Fibroblast of lung (primary cell): ENCODE data around the gene RAB34.
"Not testable (repeated sequence)": the region's sequence is repeated elsewhere in the genome, so short reads cannot be mapped to it uniquely, and the experiment has no call there.

Source experiments
- EZH2 ChIP-seq: IDR thresholded peaks from 2 replicates; pipeline ENCODE4 v1.5.1; 2012; ENCODE audit warnings: low read length, control low read depth, mild to moderate bottlenecking; ENCODE audit errors: missing control alignments
- TF ChIP-seq, protein P1 (sequence below), 2 donors: IDR thresholded peaks in 1 of 2; conservative IDR thresholded peaks in 1 of 2; 1 replicate in 1 of 2; 2 replicates in 1 of 2; pipeline ENCODE4 v1.5.1; 2011 to 2012; ENCODE audit warnings: low read length in 2 of 2, control low read depth in 1 of 2, inconsistent platforms in 1 of 2, low read depth in 1 of 2, mild to moderate bottlenecking in 1 of 2

DNA sequence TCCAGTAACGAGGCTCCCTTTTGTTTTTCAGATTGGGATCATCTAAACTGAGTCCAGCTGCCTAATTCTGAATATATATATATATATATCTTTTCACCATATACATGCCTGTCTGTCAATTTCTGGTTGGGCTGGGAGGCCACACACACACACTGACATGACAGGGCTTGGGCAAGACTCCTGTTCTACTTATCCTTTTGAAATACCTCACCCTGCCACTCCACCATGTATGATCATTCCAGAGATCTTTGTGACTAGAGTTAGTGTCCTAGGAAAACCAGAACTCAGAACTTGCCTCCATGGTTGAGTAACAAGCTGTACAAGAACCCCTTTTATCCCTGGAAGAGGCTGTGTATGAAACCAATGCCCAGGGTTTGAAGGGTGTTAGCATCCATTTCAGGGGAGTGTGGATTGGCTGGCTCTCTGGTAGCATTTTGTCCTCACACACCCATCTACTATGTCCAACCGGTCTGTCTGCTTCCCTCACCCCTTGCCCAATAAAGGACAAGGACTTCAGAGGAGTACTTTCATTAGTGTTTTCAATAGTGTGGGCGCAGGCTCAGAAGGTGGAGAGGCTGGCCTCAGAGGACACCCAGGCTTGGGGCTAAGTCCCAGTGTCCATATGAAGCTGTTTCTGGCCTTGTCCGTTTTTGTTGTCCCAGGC is 6.3 kb upstream of the RAB34 start:
- TF ChIP-seq, protein P1, sequence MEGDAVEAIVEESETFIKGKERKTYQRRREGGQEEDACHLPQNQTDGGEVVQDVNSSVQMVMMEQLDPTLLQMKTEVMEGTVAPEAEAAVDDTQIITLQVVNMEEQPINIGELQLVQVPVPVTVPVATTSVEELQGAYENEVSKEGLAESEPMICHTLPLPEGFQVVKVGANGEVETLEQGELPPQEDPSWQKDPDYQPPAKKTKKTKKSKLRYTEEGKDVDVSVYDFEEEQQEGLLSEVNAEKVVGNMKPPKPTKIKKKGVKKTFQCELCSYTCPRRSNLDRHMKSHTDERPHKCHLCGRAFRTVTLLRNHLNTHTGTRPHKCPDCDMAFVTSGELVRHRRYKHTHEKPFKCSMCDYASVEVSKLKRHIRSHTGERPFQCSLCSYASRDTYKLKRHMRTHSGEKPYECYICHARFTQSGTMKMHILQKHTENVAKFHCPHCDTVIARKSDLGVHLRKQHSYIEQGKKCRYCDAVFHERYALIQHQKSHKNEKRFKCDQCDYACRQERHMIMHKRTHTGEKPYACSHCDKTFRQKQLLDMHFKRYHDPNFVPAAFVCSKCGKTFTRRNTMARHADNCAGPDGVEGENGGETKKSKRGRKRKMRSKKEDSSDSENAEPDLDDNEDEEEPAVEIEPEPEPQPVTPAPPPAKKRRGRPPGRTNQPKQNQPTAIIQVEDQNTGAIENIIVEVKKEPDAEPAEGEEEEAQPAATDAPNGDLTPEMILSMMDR (conservative IDR thresholded peaks at IDR 0.05 in 1 of 2, IDR thresholded peaks at IDR 0.05 in 1 of 2; ENCODE audit: low read depth in 1 of 2, low read length in 2 of 2), result not testable (repeated sequence)
- not testable (repeated sequence) for TF ChIP-seq EZH2
